SU-DHL-6 (cell line): ENCODE data around the gene TSGA10IP.

Source experiments
- CTCF ChIP-seq: fragments of 200-600 bp; sonication (generic); IDR thresholded peaks from one replicate; pipeline ENCODE4 v1.5.1; 2017; ENCODE audit warnings: antibody characterized with exemption, mild to moderate bottlenecking, low read length, moderate library complexity; ENCODE audit not compliant: insufficient read depth, poor library complexity, severe bottlenecking
- EZH2phosphoT487 ChIP-seq: fragments of 200-600 bp; sonication (generic), shearing (Covaris generic); conservative IDR thresholded peaks from 2 replicates; pipeline ENCODE4 v1.6.1; 2018; ENCODE audit warnings: mild to moderate bottlenecking, antibody characterized with exemption, low read length, moderate library complexity, mixed read lengths

DNA sequence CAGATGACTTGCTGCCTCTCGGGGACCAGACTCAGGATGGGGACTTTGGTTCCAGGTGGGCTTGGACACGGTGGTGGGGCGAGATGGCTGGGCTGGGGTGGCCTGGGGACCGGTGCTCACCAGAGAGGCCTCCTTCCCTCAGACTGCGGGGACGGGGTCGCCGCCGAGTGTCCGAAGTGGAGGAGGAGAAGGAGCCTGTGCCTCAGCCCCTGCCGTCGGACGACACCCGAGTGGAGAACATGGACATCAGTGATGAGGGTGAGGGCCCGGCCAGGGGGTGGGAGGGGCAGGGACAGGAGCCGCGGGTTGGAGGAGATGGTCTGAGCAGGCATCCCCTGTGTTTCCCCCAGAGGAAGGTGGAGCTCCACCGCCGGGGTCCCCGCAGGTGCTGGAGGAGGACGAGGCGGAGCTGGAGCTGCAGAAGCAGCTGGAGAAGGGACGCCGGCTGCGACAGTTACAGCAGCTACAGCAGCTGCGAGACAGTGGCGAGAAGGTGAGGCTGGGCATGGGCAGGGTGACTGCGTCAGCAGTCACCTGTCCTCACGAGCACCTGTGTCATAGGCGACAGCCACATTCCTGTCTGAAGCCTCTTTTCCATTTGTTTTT is 22.2 kb downstream of the TSGA10IP start:
- TF ChIP-seq CTCF, result no peak
- no peak for TF ChIP-seq EZH2phosphoT487
